ENCODE data around the gene ADGRG6. TPM values are rescaled to one million over a fixed set of nuclear protein-coding genes. Genes with fewer than 3 reads are reported as not detected.

ADGRG6 gene
- total and polyA plus RNA-seq, 2 experiments from 2014 or later, result 0.38 to 1.5 TPM

DNA sequence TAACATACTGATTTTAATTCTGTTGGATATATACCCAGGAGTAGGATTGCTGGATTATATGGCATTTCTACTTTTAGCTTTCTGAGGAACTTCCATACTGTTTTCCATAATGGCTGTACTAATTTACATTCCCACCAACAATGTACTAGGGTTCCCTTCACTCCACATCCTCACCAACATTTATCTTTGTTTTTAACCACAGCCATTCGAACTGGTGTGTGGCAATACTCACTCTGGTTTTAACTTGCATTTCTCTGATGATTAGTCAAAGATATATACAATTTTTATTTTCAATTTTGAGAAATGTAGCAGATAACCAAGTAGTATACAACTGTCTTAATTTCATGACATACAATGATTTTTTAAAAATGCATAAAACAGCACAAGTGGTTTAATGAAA lies 30.3 kb upstream of the ADGRG6 start:
- Histone ChIP-seq H3K9me2 (ENCODE audit: insufficient read depth) (no peaks in the 10 kb centered on the region), H3K79me2 (ENCODE audit: insufficient read depth) (no peaks in the 10 kb centered on the region), H3F3A (ENCODE audit: insufficient read depth) (no peaks in the 10 kb centered on the region), H3K4me1 (ENCODE audit: insufficient read depth) (no peaks in the 10 kb centered on the region), H3K4me2 (ENCODE audit: unreplicated experiment) (no peak overlapping the region), H4K20me1 (ENCODE audit: insufficient read depth) (no peaks in the 10 kb centered on the region), H3K27ac (no peak overlapping the region), H3K36me3 (ENCODE audit: low read depth) (no peaks in the 10 kb centered on the region), H3K9ac (no peak overlapping the region), H3K9me3 (ENCODE audit: low read depth) (no peaks in the 10 kb centered on the region), H2AFZ (no peak overlapping the region), H3K27me3 (replicated peaks; ENCODE audit: insufficient read depth) (no peaks in the 10 kb centered on the region), H3K4me3 (no peak overlapping the region)
- DNase-seq, result no peak
- in situ Hi-C loops (cut with MboI), result no loop called here
- 64 to 72% methylated on average over 1 of the region's 1 CpG for WGBS, 2 experiments (ENCODE audit: low coverage in 1 of 2, low lambda C conversion rate in 2 of 2, missing lambda C conversion rate in 2 of 2)
- no peak for TF ChIP-seq EZH2phosphoT487 (IDR thresholded peaks at IDR 0.05; ENCODE audit: insufficient read depth, low read depth)
- TF ChIP-seq EZH2 (IDR thresholded peaks at IDR 0.05; ENCODE audit: insufficient read depth, poor library complexity, severe bottlenecking), result no peak

- no peaks in the 10 kb centered on the region for H3K4me1 ChIP-seq (ENCODE audit: insufficient read depth)
- no peaks in the 10 kb centered on the region for H3K27me3 ChIP-seq (replicated peaks; ENCODE audit: insufficient read depth)
- no peak overlapping the region for H3K9ac ChIP-seq
- H2AFZ ChIP-seq, result no peak overlapping the region
- H3K9me3 ChIP-seq (ENCODE audit: low read depth), result no peaks in the 10 kb centered on the region
- in situ Hi-C loops (cut with MboI), result no loop called here
- H3K27ac ChIP-seq, result no peak overlapping the region
- no peak overlapping the region for H3K4me2 ChIP-seq (ENCODE audit: unreplicated experiment)
- no peak overlapping the region for H3K4me3 ChIP-seq
- no peaks in the 10 kb centered on the region for H3K9me2 ChIP-seq (ENCODE audit: insufficient read depth)
- WGBS, 2 experiments (ENCODE audit: low coverage in 1 of 2, low lambda C conversion rate in 2 of 2, missing lambda C conversion rate in 2 of 2), result 36 to 39% methylated on average over 4 of the region's 4 CpGs
- H3F3A ChIP-seq (ENCODE audit: insufficient read depth), result no peaks in the 10 kb centered on the region
- no peaks in the 10 kb centered on the region for H3K79me2 ChIP-seq (ENCODE audit: insufficient read depth)
- DNase-seq, result no peak
- no peak for TF ChIP-seq EZH2 (IDR thresholded peaks at IDR 0.05; ENCODE audit: insufficient read depth, poor library complexity, severe bottlenecking)
- no peak for TF ChIP-seq EZH2phosphoT487 (IDR thresholded peaks at IDR 0.05; ENCODE audit: insufficient read depth, low read depth)
- H4K20me1 ChIP-seq (ENCODE audit: insufficient read depth), result no peaks in the 10 kb centered on the region
- H3K36me3 ChIP-seq (ENCODE audit: low read depth), result no peaks in the 10 kb centered on the region
These were observed 27.2 kb upstream of the ADGRG6 start for GRCh38 chr6:142274656-142275055.

GRCh38 chr6:142275236-142276006 lies 26.4 kb upstream of the ADGRG6 start:
- Histone ChIP-seq H3K9ac (no peak overlapping the region), H3K79me2 (ENCODE audit: insufficient read depth) (no peaks in the 10 kb centered on the region), H3K4me3 (no peak overlapping the region), H3K36me3 (ENCODE audit: low read depth) (no peaks in the 10 kb centered on the region), H4K20me1 (ENCODE audit: insufficient read depth) (no peaks in the 10 kb centered on the region), H2AFZ (no peak overlapping the region), H3K9me2 (ENCODE audit: insufficient read depth) (no peaks in the 10 kb centered on the region), H3F3A (ENCODE audit: insufficient read depth) (no peaks in the 10 kb centered on the region), H3K27ac (no peak overlapping the region), H3K9me3 (ENCODE audit: low read depth) (no peaks in the 10 kb centered on the region), H3K4me1 (ENCODE audit: insufficient read depth) (no peaks in the 10 kb centered on the region), H3K4me2 (ENCODE audit: unreplicated experiment) (no peak overlapping the region), H3K27me3 (replicated peaks; ENCODE audit: insufficient read depth) (no peaks in the 10 kb centered on the region)
- 62 to 64% methylated on average over 5 of the region's 5 CpGs for WGBS, 2 experiments (ENCODE audit: low coverage in 1 of 2, low lambda C conversion rate in 2 of 2, missing lambda C conversion rate in 2 of 2)
- DNase-seq, result peak; percentile 16
- in situ Hi-C loops (cut with MboI), result no loop called here
- TF ChIP-seq EZH2phosphoT487 (IDR thresholded peaks at IDR 0.05; ENCODE audit: insufficient read depth, low read depth) (no peak), EZH2 (IDR thresholded peaks at IDR 0.05; ENCODE audit: insufficient read depth, poor library complexity, severe bottlenecking) (no peak)

DNA sequence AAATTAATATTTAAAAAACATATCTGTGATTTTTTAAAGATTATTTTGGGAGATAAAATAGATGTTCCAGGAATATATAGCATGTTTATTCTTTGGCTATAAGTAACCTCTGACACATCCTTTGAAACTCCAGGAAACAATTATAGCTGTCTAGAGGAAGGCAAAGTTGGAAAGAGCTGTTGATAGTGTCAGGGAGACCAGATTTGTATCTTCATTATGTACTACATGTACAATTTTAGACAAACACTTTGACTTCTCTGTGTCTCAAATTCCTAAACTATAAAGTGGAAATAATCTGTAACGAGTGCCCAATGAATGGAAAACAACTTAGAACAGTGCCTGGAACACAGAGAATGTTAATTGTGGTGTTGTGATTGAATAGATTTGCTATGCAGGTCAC lies 25.6 kb upstream of the ADGRG6 start:
- in situ Hi-C loops (cut with MboI), result no loop called here

More for the DNA sequence above, 25.6 kb upstream of the ADGRG6 start:
- TF ChIP-seq EZH2phosphoT487 (IDR thresholded peaks at IDR 0.05; ENCODE audit: insufficient read depth, low read depth) (no peak), EZH2 (IDR thresholded peaks at IDR 0.05; ENCODE audit: insufficient read depth, poor library complexity, severe bottlenecking) (no peak)
- Histone ChIP-seq H3K4me1 (ENCODE audit: insufficient read depth) (no peaks in the 10 kb centered on the region), H3K4me3 (no peak overlapping the region), H3K36me3 (ENCODE audit: low read depth) (no peaks in the 10 kb centered on the region), H3K27ac (no peak overlapping the region), H3K79me2 (ENCODE audit: insufficient read depth) (no peaks in the 10 kb centered on the region), H4K20me1 (ENCODE audit: insufficient read depth) (no peaks in the 10 kb centered on the region), H2AFZ (no peak overlapping the region), H3K9me2 (ENCODE audit: insufficient read depth) (no peaks in the 10 kb centered on the region), H3K9ac (no peak overlapping the region), H3K4me2 (ENCODE audit: unreplicated experiment) (no peak overlapping the region), H3F3A (ENCODE audit: insufficient read depth) (no peaks in the 10 kb centered on the region), H3K9me3 (ENCODE audit: low read depth) (no peaks in the 10 kb centered on the region), H3K27me3 (replicated peaks; ENCODE audit: insufficient read depth) (no peaks in the 10 kb centered on the region)
- WGBS, 2 experiments (ENCODE audit: low coverage in 1 of 2, low lambda C conversion rate in 2 of 2, missing lambda C conversion rate in 2 of 2), result 57 to 66% methylated on average over 1 of the region's 1 CpG
- DNase-seq, result no peak
